ENCODE measurements around the gene FBXL5.

DNA sequence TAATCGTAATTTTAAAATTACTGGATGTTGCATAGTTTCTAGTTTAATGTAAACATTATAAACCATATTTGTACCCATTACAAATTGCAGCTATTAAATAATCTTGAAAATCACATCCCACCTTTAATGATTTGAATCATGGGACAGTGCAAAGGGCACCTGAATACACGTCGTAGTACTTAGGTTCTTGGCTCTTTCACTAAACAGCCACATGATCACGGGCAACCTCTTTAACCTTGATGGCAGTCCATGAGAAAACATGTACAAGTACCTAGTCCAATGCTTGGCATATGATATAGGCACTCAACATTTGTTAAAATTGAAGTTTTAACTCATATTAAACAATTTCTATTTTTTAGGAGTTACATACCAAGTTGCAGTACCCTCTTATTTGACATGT, 11.8 kb upstream of the FBXL5 start:
- TF ChIP-seq, protein P1, sequence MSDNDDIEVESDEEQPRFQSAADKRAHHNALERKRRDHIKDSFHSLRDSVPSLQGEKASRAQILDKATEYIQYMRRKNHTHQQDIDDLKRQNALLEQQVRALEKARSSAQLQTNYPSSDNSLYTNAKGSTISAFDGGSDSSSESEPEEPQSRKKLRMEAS (IDR thresholded peaks at IDR 0.05; ENCODE audit: insufficient read depth, insufficient read length): no peak
- TF ChIP-seq MYC (IDR thresholded peaks at IDR 0.05; ENCODE audit: low read depth, low read length): no peak
- no peak for TF ChIP-seq JUN (IDR thresholded peaks at IDR 0.05; ENCODE audit: borderline replicate concordance, insufficient read depth, insufficient read length, low read depth)
- TF ChIP-seq, protein P2, sequence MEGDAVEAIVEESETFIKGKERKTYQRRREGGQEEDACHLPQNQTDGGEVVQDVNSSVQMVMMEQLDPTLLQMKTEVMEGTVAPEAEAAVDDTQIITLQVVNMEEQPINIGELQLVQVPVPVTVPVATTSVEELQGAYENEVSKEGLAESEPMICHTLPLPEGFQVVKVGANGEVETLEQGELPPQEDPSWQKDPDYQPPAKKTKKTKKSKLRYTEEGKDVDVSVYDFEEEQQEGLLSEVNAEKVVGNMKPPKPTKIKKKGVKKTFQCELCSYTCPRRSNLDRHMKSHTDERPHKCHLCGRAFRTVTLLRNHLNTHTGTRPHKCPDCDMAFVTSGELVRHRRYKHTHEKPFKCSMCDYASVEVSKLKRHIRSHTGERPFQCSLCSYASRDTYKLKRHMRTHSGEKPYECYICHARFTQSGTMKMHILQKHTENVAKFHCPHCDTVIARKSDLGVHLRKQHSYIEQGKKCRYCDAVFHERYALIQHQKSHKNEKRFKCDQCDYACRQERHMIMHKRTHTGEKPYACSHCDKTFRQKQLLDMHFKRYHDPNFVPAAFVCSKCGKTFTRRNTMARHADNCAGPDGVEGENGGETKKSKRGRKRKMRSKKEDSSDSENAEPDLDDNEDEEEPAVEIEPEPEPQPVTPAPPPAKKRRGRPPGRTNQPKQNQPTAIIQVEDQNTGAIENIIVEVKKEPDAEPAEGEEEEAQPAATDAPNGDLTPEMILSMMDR (IDR thresholded peaks at IDR 0.05; ENCODE audit: extremely low read depth in 1 of 2, insufficient read depth in 1 of 2, low read depth in 1 of 2, low read length in 2 of 2): no peak
- TF ChIP-seq POLR2A (IDR thresholded peaks at IDR 0.05; ENCODE audit: low read depth, low read length): no peak
